Measurements from ENCODE around the gene HOPX.

DNA sequence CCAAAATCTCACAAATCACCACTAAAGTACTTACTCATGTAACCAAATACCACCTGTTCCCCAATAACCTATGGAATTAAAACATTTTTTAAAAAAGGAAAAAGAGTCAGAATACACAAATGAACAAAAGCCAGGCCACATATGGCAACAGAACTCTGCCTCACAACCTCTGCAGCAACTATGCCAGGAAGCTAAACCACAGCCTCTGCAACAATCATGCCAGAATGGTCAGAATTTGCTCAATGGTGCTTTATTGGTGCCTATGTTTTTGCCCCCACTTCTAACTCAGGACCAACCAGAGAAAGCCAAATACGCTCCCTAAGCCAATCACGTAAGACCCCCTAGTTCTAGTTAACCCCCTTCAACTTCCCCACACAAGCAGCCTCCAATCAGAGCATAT is 69.6 kb downstream of the HOPX start:
- TF ChIP-seq, protein P1, sequence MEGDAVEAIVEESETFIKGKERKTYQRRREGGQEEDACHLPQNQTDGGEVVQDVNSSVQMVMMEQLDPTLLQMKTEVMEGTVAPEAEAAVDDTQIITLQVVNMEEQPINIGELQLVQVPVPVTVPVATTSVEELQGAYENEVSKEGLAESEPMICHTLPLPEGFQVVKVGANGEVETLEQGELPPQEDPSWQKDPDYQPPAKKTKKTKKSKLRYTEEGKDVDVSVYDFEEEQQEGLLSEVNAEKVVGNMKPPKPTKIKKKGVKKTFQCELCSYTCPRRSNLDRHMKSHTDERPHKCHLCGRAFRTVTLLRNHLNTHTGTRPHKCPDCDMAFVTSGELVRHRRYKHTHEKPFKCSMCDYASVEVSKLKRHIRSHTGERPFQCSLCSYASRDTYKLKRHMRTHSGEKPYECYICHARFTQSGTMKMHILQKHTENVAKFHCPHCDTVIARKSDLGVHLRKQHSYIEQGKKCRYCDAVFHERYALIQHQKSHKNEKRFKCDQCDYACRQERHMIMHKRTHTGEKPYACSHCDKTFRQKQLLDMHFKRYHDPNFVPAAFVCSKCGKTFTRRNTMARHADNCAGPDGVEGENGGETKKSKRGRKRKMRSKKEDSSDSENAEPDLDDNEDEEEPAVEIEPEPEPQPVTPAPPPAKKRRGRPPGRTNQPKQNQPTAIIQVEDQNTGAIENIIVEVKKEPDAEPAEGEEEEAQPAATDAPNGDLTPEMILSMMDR (conservative IDR thresholded peaks at IDR 0.05): no peak
- no peak for TF ChIP-seq EZH2 (IDR thresholded peaks at IDR 0.05; ENCODE audit: low read depth)

Measured in PC-9 (cell line).